GM12878 (cell line): Measurements from ENCODE around the gene PLD3. TPM values are rescaled to one million over a fixed set of nuclear protein-coding genes. Genes with fewer than 3 reads are reported as not detected.
A peak's percentile ranks its signal among the peaks of the same experiment; 100 is the strongest.

Source experiments
- ATAC-seq: fragments of 200-7000 bp; cut with Tn5 transposase; 3 replicates; pipeline ENCODE4 v1.9.1; 2020; ENCODE audit warnings: mild to moderate bottlenecking, moderate library complexity
- BruUV-seq: library from RNA; stranded (reverse); fragments of 400-500 nt; replicated peaks from 2 replicates; lab custom pipeline; 2021; lab: Mats Ljungman, UMichigan
- CTCF ChIA-PET: fragments of 300-600 bp; sonication (Branson Sonifier 250); formaldehyde crosslinking; extraction: SDS; loops from one replicate; lab custom pipeline; 2021; ENCODE audit warnings: inconsistent platforms; lab: Yijun Ruan, JAX
- POLR2A ChIA-PET: fragments of 350-600 bp; formaldehyde crosslinking; extraction: SDS; loops from one replicate; lab custom pipeline; 2021; ENCODE audit warnings: inconsistent platforms; lab: Charles Lee
- RAD21 ChIA-PET: fragments of 300-600 bp; sonication (Branson Sonifier 250); formaldehyde crosslinking; loops from one replicate; lab custom pipeline; 2023; ENCODE audit warnings: antibody characterized with exemption; ENCODE audit not compliant: unreplicated experiment; lab: Charles Lee
- SMC1A ChIA-PET: fragments of 300-600 bp; sonication (Branson Sonifier 250); formaldehyde crosslinking; loops from one replicate; lab custom pipeline; 2023; ENCODE audit not compliant: unreplicated experiment, uncharacterized antibody; lab: Charles Lee
- DNase-seq: peaks from one replicate; pipeline ENCODE4 v3.0.0-alpha.2; 2011; ENCODE audit warnings: low read depth, low spot score
- FAIRE-seq: peaks from 3 replicates; lab custom pipeline; 2011; peaks lifted over from hg19 to GRCh38; lab: Jason Lieb, UNC
- H2AFZ ChIP-seq: 2 replicates; pipeline ENCODE4 v1.6.0; 2011; ENCODE audit warnings: low read depth, low read length, control low read depth; ENCODE audit not compliant: control insufficient read depth
- H3K27ac ChIP-seq: 2 replicates; pipeline ENCODE4 v1.5.1; 2011; ENCODE audit warnings: control low read depth; ENCODE audit not compliant: control insufficient read depth, insufficient read depth
- H3K27me3 ChIP-seq, 2 experiments: replicated peaks in 1 of 2; 2 replicates each; pipeline versions ENCODE4 v1.6.0 to v1.6.1; 2011; ENCODE audit warnings: low read length in 1 of 2; ENCODE audit not compliant: control insufficient read depth in 2 of 2, insufficient read depth in 2 of 2
- H3K36me3 ChIP-seq, 2 experiments: 2 replicates each; pipeline ENCODE4 v1.5.1; 2011; ENCODE audit warnings: low read length in 1 of 2; ENCODE audit not compliant: control insufficient read depth in 2 of 2, insufficient read depth in 2 of 2
- H3K4me1 ChIP-seq: 2 replicates; pipeline ENCODE4 v1.6.1; 2011; ENCODE audit warnings: mild to moderate bottlenecking, low read length, moderate library complexity, mixed read lengths; ENCODE audit not compliant: control insufficient read depth, insufficient read depth
- H3K4me2 ChIP-seq: 2 replicates; pipeline ENCODE4 v1.6.0; 2011; ENCODE audit warnings: control low read depth; ENCODE audit not compliant: control insufficient read depth, insufficient read depth
- H3K4me3 ChIP-seq: fragments of 200-600 bp; sonication (generic); 2 replicates; pipeline ENCODE4 v1.5.1; 2016
- H3K79me2 ChIP-seq: 2 replicates; pipeline ENCODE4 v1.6.0; 2011; ENCODE audit warnings: low read length; ENCODE audit not compliant: control insufficient read depth, insufficient read depth
- H3K9ac ChIP-seq: 2 replicates; pipeline ENCODE4 v1.8.0; 2011; ENCODE audit warnings: low read length, control low read depth, mixed read lengths; ENCODE audit not compliant: control insufficient read depth, insufficient read depth
- H3K9me3 ChIP-seq: replicated peaks from 3 replicates; pipeline ENCODE4 v1.5.1; 2011; ENCODE audit warnings: mild to moderate bottlenecking, low read length; ENCODE audit not compliant: control insufficient read depth, insufficient read depth
- H4K20me1 ChIP-seq: 2 replicates; pipeline ENCODE4 v1.6.0; 2011; ENCODE audit not compliant: control insufficient read depth, insufficient read depth
- BCL11A ChIP-seq: IDR thresholded peaks from 2 replicates; pipeline ENCODE4 v1.6.1; 2011; ENCODE audit warnings: low read depth, low read length
- BHLHE40 ChIP-seq, 2 experiments: fragments of 450-650 bp in 1 of 2; IDR thresholded peaks; 2 replicates each; pipeline ENCODE4 v1.6.1; 2011 to 2017; ENCODE audit warnings: low read depth in 2 of 2, borderline replicate concordance in 1 of 2, improper control_type of control experiment in 1 of 2, low read length in 1 of 2, mild to moderate bottlenecking in 1 of 2
- HDAC2 ChIP-seq: fragments of 200-600 bp; sonication (generic); IDR thresholded peaks from 2 replicates; pipeline ENCODE4 v1.6.1; 2017
- IRF3 ChIP-seq: fragments of 450-650 bp; IDR thresholded peaks from 2 replicates; pipeline ENCODE4 v1.6.1; 2014; ENCODE audit warnings: mild to moderate bottlenecking
- MXI1 ChIP-seq: fragments of 150-350 bp; IDR thresholded peaks from 2 replicates; pipeline ENCODE4 v1.6.1; 2011; ENCODE audit warnings: low read depth, mild to moderate bottlenecking, inconsistent platforms, low read length, improper control_type of control experiment
- MYB ChIP-seq: fragments of 150-350 bp; IDR thresholded peaks from 2 replicates; pipeline ENCODE4 v1.6.1; 2014; ENCODE audit warnings: mild to moderate bottlenecking, low read depth, low read length, borderline replicate concordance
- NR2C1 ChIP-seq: fragments of 450-650 bp; IDR thresholded peaks from 2 replicates; pipeline ENCODE4 v1.6.1; 2017; ENCODE audit warnings: antibody characterized with exemption, mild to moderate bottlenecking, moderate library complexity
- SP1 ChIP-seq: IDR thresholded peaks from one replicate; pipeline ENCODE4 v1.6.1; 2011; ENCODE audit warnings: low read depth, low read length
- TARDBP ChIP-seq: IDR thresholded peaks from 2 replicates; pipeline ENCODE4 v1.6.1; 2016; ENCODE audit warnings: borderline replicate concordance
- USF1 ChIP-seq: IDR thresholded peaks from 2 replicates; pipeline ENCODE4 v1.6.1; 2011; ENCODE audit warnings: borderline replicate concordance, low read depth, mild to moderate bottlenecking, moderate library complexity, mixed read lengths, low read length; ENCODE audit not compliant: insufficient read depth; ENCODE audit errors: extremely low read length
- WGBS: methylation state at CpG from one replicate; pipeline ENCODE4 v1.1.6; 2016; ENCODE audit warnings: low lambda C conversion rate; ENCODE audit not compliant: insufficient replicate concordance, insufficient coverage; ENCODE audit errors: missing lambda C conversion rate; 5-methylcytosine and 5-hydroxymethylcytosine counted together
- in situ Hi-C: fragments of 300-500 bp; cut with MboI; formaldehyde crosslinking; loops from 9 replicates; pipeline ENCODE4 v1.14.3; 2018; ENCODE audit warnings: mixed read lengths
- intact Hi-C: fragments of 100-400 bp; cut with micrococcal nuclease; formaldehyde crosslinking; loops from one replicate; pipeline ENCODE4 v1.14.2; 2022; ENCODE audit not compliant: unreplicated experiment
- polyA plus RNA-seq, 11 experiments: library from polyadenylated mRNA; depleted of rRNA in 4 of 11; unstranded in 6 of 11; stranded (reverse) in 5 of 11; fragments of >200 nt; fragmentation: Nextera tagmentation in 4 of 11; fragmentation: Illumina TruSeq in 1 of 11; extraction: Ambion mirVana in 4 of 11; extraction: Trizol in 1 of 11; gene quantifications; 1 replicate in 1 of 11; 2 replicates in 10 of 11; pipeline versions ENCODE4 v1.2.1 to v1.2.3, GENCODE V29; 2011 to 2016; ENCODE audit warnings: inconsistent platforms in 2 of 11, missing spikeins in 2 of 11, low read depth in 1 of 11
- total RNA-seq, 4 experiments: library from RNA; depleted of rRNA in 3 of 4; stranded (reverse); fragments of >200 nt in 3 of 4; fragmentation: Illumina TruSeq in 1 of 4; extraction: Trizol in 1 of 4; gene quantifications; 2 replicates each; pipeline versions ENCODE4 v1.2.1 to v1.2.3, GENCODE V29; 2013 to 2021

The PLD3 gene
- total and polyA plus RNA-seq, 10 of the 15 experiments (the other 5 are each of a cell fraction or from before 2014, with no cell fraction given), result 1.3 to 134 (median 72.7) TPM

- no peak for TF ChIP-seq MXI1
- TF ChIP-seq BHLHE40 (IDR thresholded peaks at IDR 0.05; ENCODE audit: borderline replicate concordance in 1 of 2, low read depth in 2 of 2, low read length in 1 of 2), result no peak
- no peak for TF ChIP-seq IRF3
- no peak for TF ChIP-seq MYB
- no peak for TF ChIP-seq SP1
Measured at GRCh38 chr19:40397568-40397906, 49.0 kb downstream of the PLD3 start (continued).

GRCh38 chr19:40398417-40399131 is 50.1 kb downstream of the PLD3 start:
- peaks cover 5% of the 10 kb centered on the region for H3K4me1 ChIP-seq
- H3K27ac ChIP-seq, result no peak overlapping the region
- FAIRE-seq (peak; percentile 31), ATAC-seq (peak; percentile 38)
- H3K9me3 ChIP-seq, result no peaks in the 10 kb centered on the region
- BruUV-seq, result no TSS peak
- CTCF ChIA-PET, result no interaction called here
- no peaks in the 10 kb centered on the region for H3K79me2 ChIP-seq
- POLR2A ChIA-PET, result no interaction called here
- no peaks in the 10 kb centered on the region for H3K27me3 ChIP-seq
- H2AFZ ChIP-seq, result peak overlapping the region; percentile 55
- RAD21 ChIA-PET, result no interaction called here
- no peak overlapping the region for H3K4me3 ChIP-seq
- TF ChIP-seq NR2C1, result no peak
- no peak for TF ChIP-seq TARDBP
- peak; percentile 43 for TF ChIP-seq USF1
- TF ChIP-seq BCL11A, result no peak
- no peak for TF ChIP-seq HDAC2
- TF ChIP-seq, all 136 proteins: peak for 1
- Histone ChIP-seq H3K9ac (no peak overlapping the region), H3K36me3 (no peaks in the 10 kb centered on the region), H3K4me2 (peak overlapping the region; percentile 54), H4K20me1 (no peaks in the 10 kb centered on the region)
- intact Hi-C loops (no loop called here), in situ Hi-C loops (no loop called here)
- no peak for DNase-seq
- WGBS, result 66% methylated on average over 49 of the region's 49 CpGs
- SMC1A ChIA-PET, result interaction anchor here (0.6 kb wide), 1 partner anchor 92 kb away, joined by 3 read pairs; no protein-coding TSS in a partner anchor
